ENCODE results near the gene XRCC6. TPM values are rescaled to one million over a fixed set of nuclear protein-coding genes. Genes with fewer than 3 reads are reported as not detected.

Gene XRCC6
- total and polyA plus RNA-seq, 9 of the 15 experiments (the other 6 are each of a cell fraction or from before 2014, with no cell fraction given) = 151 to 440 (median 318) TPM

- in situ Hi-C loops (cut with MboI) = no loop called here
- Histone ChIP-seq H3K27ac (ENCODE audit: extremely low read depth, low read depth, low read length) (peak overlapping the region; percentile 68; the same call in 2 of the 3 replicates), H3K4me1 (replicated peaks in 1 of 2; ENCODE audit: control insufficient read depth in 2 of 2, insufficient read depth in 2 of 2, low read length in 2 of 2) (peaks cover 22 to 30% of the 10 kb centered on the region in 2 experiments), H2AFZ (ENCODE audit: low read depth, low read length) (no peak overlapping the region), H3K36me3 (ENCODE audit: control insufficient read depth, insufficient read depth, low read length) (peaks cover 25% of the 10 kb centered on the region), H3K4me2 (ENCODE audit: insufficient read depth, low read length) (peak overlapping the region; percentile 62), H4K20me1 (replicated peaks; ENCODE audit: control insufficient read depth, insufficient read depth, low read length) (no peaks in the 10 kb centered on the region), H3K9me3 (replicated peaks; ENCODE audit: control insufficient read depth, insufficient read depth, low read depth, low read length) (no peaks in the 10 kb centered on the region), H3K27me3 (ENCODE audit: control insufficient read depth in 2 of 2, insufficient read depth in 2 of 2, low read length in 2 of 2) (no peaks in the 10 kb centered on the region), H3K9ac (ENCODE audit: insufficient read depth in 1 of 2, low read depth in 2 of 2, low read length in 2 of 2) (peak overlapping the region; percentile 51 to 84; a peak in 2 of 4 replicates), H3K79me2 (ENCODE audit: control insufficient read depth, insufficient read depth, low read length) (no peaks in the 10 kb centered on the region), H3K4me3 (no peak overlapping the region), H3K9me1 (ENCODE audit: control insufficient read depth, insufficient read depth, low read length) (peaks cover 6% of the 10 kb centered on the region)
- intact Hi-C loops (cut with micrococcal nuclease) = loop anchor here (2.0 kb wide), 1 partner anchor 21 kb away; no protein-coding TSS in a partner anchor
- ATAC-seq (peak; percentile 33), FAIRE-seq (peak; percentile 65), DNase-seq (ENCODE audit: extremely low read depth in 1 of 4, low spot score in 3 of 4) (no peak)
- WGBS (ENCODE audit: insufficient coverage, low coverage, missing lambda C conversion rate) = 19% methylated on average over 2 of the region's 2 CpGs
- BruUV-seq (replicated peaks) = no TSS peak
- POLR2A ChIA-PET = interaction anchor here (0.7 to 1.3 kb wide), 3 partner anchors 21 to 24 kb away, joined by 3 to 7 read pairs (median 3); no protein-coding TSS in a partner anchor
- CTCF ChIA-PET (ENCODE audit: low intra/inter-chr PET ratio) = interaction anchor here (0.7 kb wide), 1 partner anchor 44 kb away, joined by 3 read pairs; no protein-coding TSS in a partner anchor
- TF ChIP-seq HDGF (IDR thresholded peaks at IDR 0.05) (0 out of 2 replicates have a peak, but pooled peaks have one; percentile 8), CEBPB (tag; IDR thresholded peaks at IDR 0.05) (no peak), CTBP1 (IDR thresholded peaks at IDR 0.05; ENCODE audit: borderline replicate concordance) (0 out of 2 replicates have a peak, but pooled peaks have one; percentile 4), MLX (CRISPR knock-in tag; conservative IDR thresholded peaks at IDR 0.05) (no peak), RBM14 (IDR thresholded peaks at IDR 0.05; ENCODE audit: borderline replicate concordance, insufficient read depth, low read depth, low read length) (no peak), PYGO2 (tag; IDR thresholded peaks at IDR 0.05) (no peak), NBN (IDR thresholded peaks at IDR 0.05; ENCODE audit: low read depth) (no peak), ZNF282 (CRISPR knock-in tag; IDR thresholded peaks at IDR 0.05) (no peak), SAFB (IDR thresholded peaks at IDR 0.05; ENCODE audit: borderline replicate concordance, low read depth, low read length) (no peak), ZNF830 (CRISPR knock-in tag; IDR thresholded peaks at IDR 0.05) (no peak), ESRRA (IDR thresholded peaks at IDR 0.05; ENCODE audit: borderline replicate concordance, low read depth) (peak; percentile 94), RBM17 (IDR thresholded peaks at IDR 0.05; ENCODE audit: borderline replicate concordance, low read depth, low read length) (no peak), ZFX (CRISPR knock-in tag; IDR thresholded peaks at IDR 0.05) (peak; percentile 3; the same call in 1 of the 2 replicates), KLF6 (CRISPR knock-in tag; IDR thresholded peaks at IDR 0.05; ENCODE audit: borderline replicate concordance) (no peak), IRF2 (CRISPR knock-in tag; IDR thresholded peaks at IDR 0.05) (no peak)
- TF ChIP-seq, protein P1, sequence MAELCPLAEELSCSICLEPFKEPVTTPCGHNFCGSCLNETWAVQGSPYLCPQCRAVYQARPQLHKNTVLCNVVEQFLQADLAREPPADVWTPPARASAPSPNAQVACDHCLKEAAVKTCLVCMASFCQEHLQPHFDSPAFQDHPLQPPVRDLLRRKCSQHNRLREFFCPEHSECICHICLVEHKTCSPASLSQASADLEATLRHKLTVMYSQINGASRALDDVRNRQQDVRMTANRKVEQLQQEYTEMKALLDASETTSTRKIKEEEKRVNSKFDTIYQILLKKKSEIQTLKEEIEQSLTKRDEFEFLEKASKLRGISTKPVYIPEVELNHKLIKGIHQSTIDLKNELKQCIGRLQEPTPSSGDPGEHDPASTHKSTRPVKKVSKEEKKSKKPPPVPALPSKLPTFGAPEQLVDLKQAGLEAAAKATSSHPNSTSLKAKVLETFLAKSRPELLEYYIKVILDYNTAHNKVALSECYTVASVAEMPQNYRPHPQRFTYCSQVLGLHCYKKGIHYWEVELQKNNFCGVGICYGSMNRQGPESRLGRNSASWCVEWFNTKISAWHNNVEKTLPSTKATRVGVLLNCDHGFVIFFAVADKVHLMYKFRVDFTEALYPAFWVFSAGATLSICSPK (IDR thresholded peaks at IDR 0.05; ENCODE audit: borderline replicate concordance) = no peak
- TF ChIP-seq, protein P2, sequence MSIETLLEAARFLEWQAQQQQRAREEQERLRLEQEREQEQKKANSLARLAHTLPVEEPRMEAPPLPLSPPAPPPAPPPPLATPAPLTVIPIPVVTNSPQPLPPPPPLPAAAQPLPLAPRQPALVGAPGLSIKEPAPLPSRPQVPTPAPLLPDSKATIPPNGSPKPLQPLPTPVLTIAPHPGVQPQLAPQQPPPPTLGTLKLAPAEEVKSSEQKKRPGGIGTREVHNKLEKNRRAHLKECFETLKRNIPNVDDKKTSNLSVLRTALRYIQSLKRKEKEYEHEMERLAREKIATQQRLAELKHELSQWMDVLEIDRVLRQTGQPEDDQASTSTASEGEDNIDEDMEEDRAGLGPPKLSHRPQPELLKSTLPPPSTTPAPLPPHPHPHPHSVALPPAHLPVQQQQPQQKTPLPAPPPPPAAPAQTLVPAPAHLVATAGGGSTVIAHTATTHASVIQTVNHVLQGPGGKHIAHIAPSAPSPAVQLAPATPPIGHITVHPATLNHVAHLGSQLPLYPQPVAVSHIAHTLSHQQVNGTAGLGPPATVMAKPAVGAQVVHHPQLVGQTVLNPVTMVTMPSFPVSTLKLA (conservative IDR thresholded peaks at IDR 0.05) = no peak
These were observed 23.5 kb upstream of the XRCC6 start for GRCh38 chr22:41597635-41597953.

Measured in K562 (cell line).